ENCODE data around the gene PRLHR.

PRLHR gene

DNA sequence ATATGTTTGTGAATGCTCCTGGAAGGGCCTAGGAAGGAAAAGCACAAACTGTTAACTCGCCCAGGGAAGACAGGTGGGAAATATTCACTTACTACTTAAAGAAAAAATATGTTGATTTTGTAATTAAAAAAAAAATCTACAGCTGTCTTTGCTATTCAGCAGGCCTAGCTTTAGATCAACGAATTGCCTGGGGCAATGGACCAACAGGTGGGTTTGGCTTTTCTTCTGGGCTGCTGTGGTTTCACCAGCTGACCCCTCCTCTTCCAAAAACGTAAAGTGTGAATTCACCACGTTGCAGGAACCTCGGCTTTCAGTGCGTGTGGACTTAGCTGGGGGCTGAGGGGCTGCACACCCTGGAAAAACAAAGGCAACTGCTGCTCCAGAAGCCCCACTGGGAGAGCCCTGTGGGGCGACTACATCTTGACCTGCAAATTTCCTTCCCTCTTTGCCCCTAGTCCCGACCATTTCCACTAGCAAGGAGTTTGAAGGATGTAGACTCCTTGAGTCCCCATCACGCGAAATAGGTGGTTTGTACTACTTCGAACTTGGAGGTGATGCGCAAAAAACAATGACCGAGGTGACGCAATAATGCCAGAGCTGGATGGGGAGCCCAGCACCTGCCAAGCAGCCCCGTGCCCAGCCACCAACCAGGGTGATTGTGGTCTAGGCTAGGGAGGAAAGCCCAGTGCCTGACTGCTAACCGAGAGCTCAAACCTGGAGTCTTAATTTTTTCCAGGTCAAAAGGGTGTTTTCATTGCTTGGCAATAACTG lies 7.4 kb downstream of the PRLHR start:
- in situ Hi-C loops (cut with MboI; ENCODE audit: low sequenced_read_pairs) = no loop called here

DNA sequence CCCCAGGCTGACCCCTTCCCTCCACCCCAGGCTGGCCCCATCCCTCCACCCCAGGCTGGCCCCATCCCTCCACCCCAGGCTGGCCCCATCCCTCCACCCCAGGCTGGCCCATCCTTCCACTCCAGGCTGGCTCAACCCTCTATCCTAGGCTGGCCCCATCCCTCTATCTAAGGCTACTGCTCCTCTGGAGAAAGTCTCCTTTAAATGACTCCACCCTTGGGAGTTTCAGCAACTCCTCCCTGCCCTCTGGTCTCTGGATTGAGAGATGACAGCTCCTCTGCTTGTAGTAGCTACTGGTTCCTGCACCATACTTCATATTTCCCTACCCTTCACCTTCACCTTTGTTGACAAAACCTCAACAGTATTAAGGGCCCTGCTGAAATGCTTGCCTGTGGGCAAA lies 8.5 kb downstream of the PRLHR start:
- in situ Hi-C loops (cut with MboI; ENCODE audit: low sequenced_read_pairs) = no loop called here

GRCh38 chr10:118585794-118586193 lies 9.7 kb downstream of the PRLHR start:
- in situ Hi-C loops (cut with MboI; ENCODE audit: low sequenced_read_pairs) = no loop called here

- in situ Hi-C loops (cut with MboI; ENCODE audit: low sequenced_read_pairs) = no loop called here
Measured at GRCh38 chr10:118585234-118585633, 10.2 kb downstream of the PRLHR start.

DNA sequence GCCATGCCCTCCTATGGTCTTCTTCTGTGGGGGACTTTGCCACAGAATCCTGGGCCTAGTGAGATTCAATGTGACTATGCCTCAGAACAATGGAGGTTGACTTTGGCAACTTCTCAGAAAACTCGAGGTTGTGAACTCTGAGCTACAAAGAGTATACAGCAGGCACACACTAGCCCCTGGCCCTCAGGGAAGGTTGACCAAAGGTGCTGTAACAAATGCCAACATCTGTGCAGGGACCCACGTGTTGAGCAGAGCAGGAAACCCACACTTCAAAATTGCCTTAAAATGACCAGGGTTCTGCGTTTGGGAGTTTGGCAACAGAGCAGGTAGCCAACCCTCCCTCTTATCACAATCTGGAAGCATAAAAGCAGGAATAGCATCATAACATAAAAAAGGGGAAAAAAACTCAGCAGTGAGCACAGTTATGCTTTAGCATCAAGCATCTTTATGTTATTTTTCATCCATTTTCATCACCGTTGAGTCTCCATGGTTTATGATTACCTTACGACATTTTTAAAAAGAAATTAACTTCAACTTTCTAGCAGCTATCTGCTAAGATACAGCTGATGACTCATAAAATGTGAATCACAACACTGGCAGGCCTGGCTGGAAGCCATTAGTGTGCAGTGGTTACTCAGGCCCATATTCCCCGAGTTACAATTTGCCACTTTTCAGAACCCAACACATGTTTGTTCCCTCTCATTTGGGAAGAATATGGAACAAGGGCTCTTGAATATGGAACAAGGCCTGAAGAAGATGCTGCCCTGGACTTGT lies 11.1 kb downstream of the PRLHR start:
- in situ Hi-C loops (cut with MboI; ENCODE audit: low sequenced_read_pairs) = no loop called here

GRCh38 chr10:118583611-118584010 lies 11.8 kb downstream of the PRLHR start:
- in situ Hi-C loops (cut with MboI; ENCODE audit: low sequenced_read_pairs) = no loop called here

GRCh38 chr10:118582511-118582910 lies 12.9 kb downstream of the PRLHR start:
- in situ Hi-C loops (cut with MboI; ENCODE audit: low sequenced_read_pairs) = no loop called here

GRCh38 chr10:118581340-118581739 lies 14.1 kb downstream of the PRLHR start:
- in situ Hi-C loops (cut with MboI; ENCODE audit: low sequenced_read_pairs) = no loop called here

DNA sequence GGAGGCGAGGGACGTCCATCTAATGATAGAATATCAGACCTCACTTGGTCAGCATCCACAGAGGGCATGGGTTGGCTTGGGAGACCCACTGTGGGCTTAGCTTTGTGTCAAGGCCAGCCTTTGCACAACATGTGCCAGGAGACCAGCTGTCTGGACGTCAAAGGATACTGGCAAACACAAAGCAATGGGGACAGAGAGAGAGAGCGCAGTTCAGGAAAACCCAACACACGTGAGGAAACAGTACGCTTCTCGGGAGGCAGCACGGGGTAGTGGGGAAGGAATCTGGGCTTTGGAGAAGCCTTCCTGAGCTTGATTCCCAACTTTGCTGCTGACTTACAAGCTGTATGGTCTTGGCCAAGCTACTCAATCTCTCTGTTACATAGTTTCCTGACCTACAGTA lies 14.7 kb downstream of the PRLHR start:
- in situ Hi-C loops (cut with MboI; ENCODE audit: low sequenced_read_pairs) = no loop called here

DNA sequence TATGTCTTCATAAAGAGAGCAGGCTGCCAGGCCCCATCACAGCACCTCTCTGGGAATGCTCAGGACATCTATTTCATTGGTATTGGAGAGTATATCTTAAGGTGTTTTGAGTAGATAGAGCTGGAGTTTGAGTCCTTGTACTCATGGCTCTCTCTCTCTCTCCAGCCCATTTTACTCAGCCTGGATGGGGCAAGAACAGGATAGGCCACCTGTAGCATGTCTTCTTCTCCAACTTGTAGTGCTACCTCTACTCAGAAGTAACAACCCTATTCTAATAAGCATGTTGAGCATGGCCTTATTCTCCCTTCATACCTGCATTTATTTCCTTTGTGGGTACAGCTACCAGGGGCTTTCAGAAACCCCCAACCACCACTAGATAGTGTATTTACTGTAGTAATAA lies 21.9 kb downstream of the PRLHR start:
- in situ Hi-C loops (cut with MboI; ENCODE audit: low sequenced_read_pairs) = loop anchor here (25.0 kb wide), 2 partner anchors 239 to 439 kb away; no protein-coding TSS in a partner anchor

GRCh38 chr10:118572256-118573041 lies 23.0 kb downstream of the PRLHR start:
- in situ Hi-C loops (cut with MboI; ENCODE audit: low sequenced_read_pairs) = loop anchor here (25.0 kb wide), 2 partner anchors 240 to 440 kb away; no protein-coding TSS in a partner anchor

DNA sequence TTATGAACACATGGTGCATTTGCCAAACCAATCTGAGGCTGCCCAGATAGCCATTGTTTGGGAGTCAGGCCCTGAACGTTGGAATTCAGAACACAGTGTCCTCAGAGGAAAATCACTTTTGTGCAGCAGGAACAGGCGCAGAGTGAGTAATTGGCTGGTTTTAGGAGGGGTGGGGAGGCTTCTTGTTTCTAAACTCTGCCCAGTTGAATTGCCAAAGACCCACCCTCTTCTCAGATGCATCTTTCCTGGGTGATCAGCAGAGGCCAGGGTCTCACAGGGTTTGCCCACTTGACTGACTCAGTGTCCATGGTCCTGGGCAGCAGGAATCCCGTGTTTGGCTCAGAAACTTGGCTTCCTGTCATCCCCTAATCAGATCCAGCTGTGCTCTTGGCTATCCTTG lies 24.3 kb downstream of the PRLHR start:
- in situ Hi-C loops (cut with MboI; ENCODE audit: low sequenced_read_pairs) = loop anchor here (25.0 kb wide), 2 partner anchors 241 to 441 kb away; no protein-coding TSS in a partner anchor

DNA sequence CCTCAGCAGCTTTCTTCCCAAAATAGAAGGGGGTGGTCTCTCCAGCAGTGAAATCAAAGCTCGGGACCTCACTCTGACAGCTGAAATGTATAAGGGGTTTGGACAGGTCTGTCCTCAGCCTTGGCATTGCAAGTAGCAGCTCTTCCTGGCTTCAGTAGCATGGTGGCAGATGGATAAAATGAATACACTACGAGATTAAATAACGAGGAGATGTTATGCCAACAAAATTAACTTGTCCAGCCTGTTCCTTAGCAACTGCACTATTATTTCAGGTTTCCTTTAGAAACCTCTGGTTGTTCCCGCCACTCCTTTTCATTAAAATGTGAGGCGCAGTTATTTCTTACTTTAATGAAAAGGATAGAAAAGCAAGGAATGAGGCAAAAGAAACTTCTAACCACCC lies 24.9 kb downstream of the PRLHR start:
- in situ Hi-C loops (cut with MboI; ENCODE audit: low sequenced_read_pairs) = loop anchor here (25.0 kb wide), 2 partner anchors 242 to 442 kb away; no protein-coding TSS in a partner anchor

DNA sequence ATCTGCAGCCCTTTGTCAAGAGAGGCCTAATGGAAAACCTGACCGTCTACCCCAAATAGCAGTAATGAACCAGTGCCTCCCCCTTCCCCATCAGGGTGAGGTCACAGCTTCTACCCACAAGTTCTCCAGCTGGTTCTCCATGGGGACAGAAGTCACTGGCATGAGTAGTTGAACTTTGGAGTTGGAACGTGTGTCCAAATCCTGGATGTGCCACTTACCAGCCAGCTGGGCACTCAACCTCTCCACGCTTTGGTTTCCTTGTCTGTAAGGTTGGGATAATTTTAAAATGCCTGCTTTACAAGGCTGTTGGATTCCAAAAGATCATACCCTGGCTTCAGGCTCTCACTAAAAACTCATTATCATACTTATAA lies 25.6 kb downstream of the PRLHR start:
- in situ Hi-C loops (cut with MboI; ENCODE audit: low sequenced_read_pairs) = loop anchor here (25.0 kb wide), 2 partner anchors 242 to 442 kb away; no protein-coding TSS in a partner anchor

GRCh38 chr10:118569241-118569881 lies 26.1 kb downstream of the PRLHR start:
- in situ Hi-C loops (cut with MboI; ENCODE audit: low sequenced_read_pairs) = loop anchor here (25.0 kb wide), 2 partner anchors 243 to 443 kb away; no protein-coding TSS in a partner anchor

GRCh38 chr10:118568327-118568848 lies 27.1 kb downstream of the PRLHR start:
- in situ Hi-C loops (cut with MboI; ENCODE audit: low sequenced_read_pairs) = loop anchor here (25.0 kb wide), 2 partner anchors 244 to 444 kb away; no protein-coding TSS in a partner anchor

GRCh38 chr10:118567701-118568248 lies 27.7 kb downstream of the PRLHR start:
- in situ Hi-C loops (cut with MboI; ENCODE audit: low sequenced_read_pairs) = loop anchor here (25.0 kb wide), 2 partner anchors 245 to 445 kb away; no protein-coding TSS in a partner anchor

- in situ Hi-C loops (cut with MboI; ENCODE audit: low sequenced_read_pairs) = loop anchor here (25.0 kb wide), 2 partner anchors 245 to 445 kb away; no protein-coding TSS in a partner anchor
Measured at GRCh38 chr10:118566911-118567310, 28.5 kb downstream of the PRLHR start.

GRCh38 chr10:118565301-118566075 lies 30.0 kb downstream of the PRLHR start:
- in situ Hi-C loops (cut with MboI; ENCODE audit: low sequenced_read_pairs) = loop anchor here (25.0 kb wide), 2 partner anchors 247 to 447 kb away; no protein-coding TSS in a partner anchor
